WTC11 (cell line): Measurements from ENCODE around the gene CTXN3. TPM values are rescaled to one million over a fixed set of nuclear protein-coding genes. Genes with fewer than 3 reads are reported as not detected.

ENCODE experiments used
- ATAC-seq: fragments of 200-7000 bp; cut with Tn5 transposase; 2 replicates; pipeline ENCODE4 v1.10.0; 2021; ENCODE audit warnings: mild to moderate bottlenecking, moderate library complexity
- CTCF ChIA-PET: fragments of 300-600 bp; sonication (Branson Sonifier 250); formaldehyde crosslinking; loops from one replicate; lab custom pipeline; 2021; ENCODE audit warnings: antibody characterized with exemption; lab: Charles Lee
- POLR2A ChIA-PET: fragments of 350-600 bp; sonication (Branson Sonifier 250); formaldehyde crosslinking; loops from one replicate; lab custom pipeline; 2021; ENCODE audit warnings: antibody characterized with exemption; lab: Charles Lee
- DNase-seq: peaks from one replicate; pipeline ENCODE4 v3.0.0; 2021; ENCODE audit warnings: low spot score
- H3K27ac Mint-ChIP-seq: 2 replicates; pipeline ENCODE4 v1.8.0; 2021; ENCODE audit warnings: mixed read lengths
- H3K27me3 Mint-ChIP-seq: 2 replicates; pipeline ENCODE4 v1.8.0; 2021; ENCODE audit warnings: low read depth, mild to moderate bottlenecking, moderate library complexity, mixed read lengths
- H3K36me3 Mint-ChIP-seq: 2 replicates; pipeline ENCODE4 v1.8.0; 2021; ENCODE audit warnings: mixed read lengths
- H3K4me1 Mint-ChIP-seq: 2 replicates; pipeline ENCODE4 v1.8.0; 2022; ENCODE audit warnings: mixed read lengths
- H3K4me3 Mint-ChIP-seq: 2 replicates; pipeline ENCODE4 v1.8.0; 2021; ENCODE audit warnings: mild to moderate bottlenecking, moderate library complexity, mixed read lengths
- H3K9me3 Mint-ChIP-seq: 2 replicates; pipeline ENCODE4 v1.8.0; 2021; ENCODE audit warnings: mixed read lengths
- ESRRA ChIP-seq: sonication (generic); formaldehyde crosslinking; IDR thresholded peaks from 2 replicates; pipeline ENCODE4 v1.8.1; 2022; ENCODE audit warnings: mild to moderate bottlenecking, missing genetic modification reagents, borderline replicate concordance
- FOXP1 ChIP-seq: sonication (generic); formaldehyde crosslinking; IDR thresholded peaks from 2 replicates; pipeline ENCODE4 v1.8.0; 2022; ENCODE audit warnings: missing genetic modification reagents, mild to moderate bottlenecking, moderate library complexity, borderline replicate concordance
- NFE2L1 ChIP-seq: sonication (generic); formaldehyde crosslinking; IDR thresholded peaks from 2 replicates; pipeline ENCODE4 v1.8.1; 2023; ENCODE audit warnings: missing genetic modification reagents
- PRRX2 ChIP-seq: fragments of 250-450 bp; sonication (Bioruptor Pico); IDR thresholded peaks from 2 replicates; pipeline ENCODE4 v1.8.0; 2021; ENCODE audit warnings: mild to moderate bottlenecking
- ZNF121 ChIP-seq: sonication (generic); formaldehyde crosslinking; IDR thresholded peaks from 2 replicates; pipeline ENCODE4 v1.8.0; 2023; ENCODE audit warnings: missing genetic modification reagents
- ZNF138 ChIP-seq: sonication (generic); formaldehyde crosslinking; conservative IDR thresholded peaks from 2 replicates; pipeline ENCODE4 v1.8.1; 2022; ENCODE audit warnings: mild to moderate bottlenecking, moderate library complexity, missing genetic modification reagents
- ZNF396 ChIP-seq: fragments of 250-450 bp; sonication (Bioruptor Pico); IDR thresholded peaks from 2 replicates; pipeline ENCODE4 v1.8.0; 2021; ENCODE audit warnings: mild to moderate bottlenecking, moderate library complexity, borderline replicate concordance
- total RNA-seq: library from RNA; stranded (reverse); gene quantifications from 3 replicates; pipeline ENCODE4 v1.2.3, GENCODE V29; 2021
- TF ChIP-seq, protein P1 (sequence below): fragments of 250-450 bp; sonication (Bioruptor Pico); IDR thresholded peaks from 2 replicates; pipeline ENCODE4 v1.9.0; 2021; ENCODE audit warnings: moderate library complexity, mild to moderate bottlenecking, inconsistent platforms, borderline replicate concordance
- TF ChIP-seq, protein P2 (sequence below): sonication (generic); formaldehyde crosslinking; IDR thresholded peaks from 2 replicates; pipeline ENCODE4 v1.8.0; 2022; ENCODE audit warnings: mild to moderate bottlenecking, missing genetic modification reagents
- TF ChIP-seq, protein P3 (sequence below): sonication (generic); formaldehyde crosslinking; IDR thresholded peaks from 2 replicates; pipeline ENCODE4 v1.8.0; 2023; ENCODE audit warnings: missing genetic modification reagents
- TF ChIP-seq, protein P4 (sequence below): sonication (generic); formaldehyde crosslinking; IDR thresholded peaks from 2 replicates; pipeline ENCODE4 v1.8.1; 2022; ENCODE audit warnings: missing genetic modification reagents, borderline replicate concordance
- TF ChIP-seq, protein P5 (sequence below): sonication (generic); formaldehyde crosslinking; IDR thresholded peaks from 2 replicates; pipeline ENCODE4 v1.8.0; 2022; ENCODE audit warnings: mild to moderate bottlenecking, missing genetic modification reagents
- TF ChIP-seq, protein P6 (sequence below): sonication (generic); formaldehyde crosslinking; IDR thresholded peaks from 2 replicates; pipeline ENCODE4 v1.8.1; 2023; ENCODE audit warnings: mild to moderate bottlenecking, missing genetic modification reagents, borderline replicate concordance

The CTXN3 gene
- total RNA-seq, 1 experiment from 2014 or later: not detected

DNA sequence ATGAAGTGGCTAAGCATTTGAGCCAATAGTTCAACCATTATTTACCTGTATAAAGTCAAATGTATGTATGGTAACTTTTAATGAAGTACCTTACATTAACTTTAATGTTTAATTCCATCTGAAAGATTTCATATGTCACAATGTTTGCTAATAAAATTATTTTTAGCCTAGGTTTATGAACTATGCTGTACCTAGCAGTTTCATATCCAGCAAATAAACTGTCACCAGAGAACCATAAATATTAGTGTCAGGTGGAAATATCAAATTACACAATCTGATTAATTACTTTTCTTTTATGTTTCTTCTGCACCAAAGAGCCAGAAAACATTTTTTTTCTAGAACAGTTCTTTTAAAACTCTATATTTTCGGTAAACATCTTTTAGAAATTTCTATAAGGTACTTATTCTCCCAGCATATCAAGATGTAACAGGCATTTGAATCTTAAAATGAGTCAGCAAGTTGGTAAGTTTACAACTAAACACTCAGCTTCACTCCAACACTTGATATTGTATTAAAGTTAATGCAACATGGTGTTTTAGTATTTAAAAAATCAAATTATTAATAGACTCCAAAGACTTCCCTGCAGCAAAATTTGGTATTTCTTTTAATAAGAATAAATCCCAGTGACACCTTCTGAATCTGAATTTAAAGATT, 45.8 kb downstream of the CTXN3 start:
- Mint-ChIP-seq H3K4me1 (no peaks in the 10 kb centered on the region), H3K27ac (no peak overlapping the region), H3K27me3 (no peaks in the 10 kb centered on the region), H3K9me3 (peaks cover 6% of the 10 kb centered on the region), H3K4me3 (no peak overlapping the region), H3K36me3 (no peaks in the 10 kb centered on the region)
- ChIA-PET POLR2A (interaction anchor here (0.7 kb wide), 1 partner anchor 970 kb away, joined by 3 read pairs; no protein-coding TSS in a partner anchor), CTCF (no interaction called here)
- no peak for ATAC-seq
- no peak for DNase-seq
- TF ChIP-seq, protein P1, sequence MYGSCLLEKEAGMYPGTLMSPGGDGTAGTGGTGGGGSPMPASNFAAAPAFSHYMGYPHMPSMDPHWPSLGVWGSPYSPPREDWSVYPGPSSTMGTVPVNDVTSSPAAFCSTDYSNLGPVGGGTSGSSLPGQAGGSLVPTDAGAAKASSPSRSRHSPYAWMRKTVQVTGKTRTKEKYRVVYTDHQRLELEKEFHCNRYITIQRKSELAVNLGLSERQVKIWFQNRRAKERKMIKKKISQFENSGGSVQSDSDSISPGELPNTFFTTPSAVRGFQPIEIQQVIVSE (CRISPR knock-in tag): no peak
- TF ChIP-seq NFE2L1 (CRISPR knock-in tag) (no peak), ZNF121 (CRISPR knock-in tag) (no peak), ZNF138 (CRISPR knock-in tag) (no peak), PRRX2 (CRISPR knock-in tag) (no peak), ESRRA (CRISPR knock-in tag) (no peak), ZNF396 (CRISPR knock-in tag) (no peak)
- TF ChIP-seq, protein P2, sequence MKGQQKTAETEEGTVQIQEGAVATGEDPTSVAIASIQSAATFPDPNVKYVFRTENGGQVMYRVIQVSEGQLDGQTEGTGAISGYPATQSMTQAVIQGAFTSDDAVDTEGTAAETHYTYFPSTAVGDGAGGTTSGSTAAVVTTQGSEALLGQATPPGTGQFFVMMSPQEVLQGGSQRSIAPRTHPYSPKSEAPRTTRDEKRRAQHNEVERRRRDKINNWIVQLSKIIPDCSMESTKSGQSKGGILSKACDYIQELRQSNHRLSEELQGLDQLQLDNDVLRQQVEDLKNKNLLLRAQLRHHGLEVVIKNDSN (CRISPR knock-in tag): no peak
- TF ChIP-seq, protein P3, sequence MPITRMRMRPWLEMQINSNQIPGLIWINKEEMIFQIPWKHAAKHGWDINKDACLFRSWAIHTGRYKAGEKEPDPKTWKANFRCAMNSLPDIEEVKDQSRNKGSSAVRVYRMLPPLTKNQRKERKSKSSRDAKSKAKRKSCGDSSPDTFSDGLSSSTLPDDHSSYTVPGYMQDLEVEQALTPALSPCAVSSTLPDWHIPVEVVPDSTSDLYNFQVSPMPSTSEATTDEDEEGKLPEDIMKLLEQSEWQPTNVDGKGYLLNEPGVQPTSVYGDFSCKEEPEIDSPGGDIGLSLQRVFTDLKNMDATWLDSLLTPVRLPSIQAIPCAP (CRISPR knock-in tag): no peak

DNA sequence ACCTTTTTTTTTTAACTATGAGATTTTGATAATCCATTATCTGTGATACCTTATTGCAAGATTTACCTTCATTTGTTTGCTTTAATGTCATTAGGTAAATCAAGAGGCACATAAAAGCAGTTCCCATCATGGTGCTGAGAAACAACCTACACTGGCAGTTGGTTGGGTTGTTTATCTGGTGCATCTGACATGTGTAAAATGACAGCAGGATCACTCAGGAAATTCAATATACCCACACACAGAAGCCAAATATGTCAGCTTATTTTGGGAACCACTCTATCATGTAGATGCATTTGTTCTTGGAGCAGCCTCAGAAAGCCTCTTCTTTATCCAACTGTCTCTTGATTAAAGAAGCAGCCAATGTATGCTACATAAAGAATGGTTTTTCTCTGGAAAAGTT, 46.5 kb downstream of the CTXN3 start:
- H3K27me3 Mint-ChIP-seq: no peaks in the 10 kb centered on the region
- ChIA-PET POLR2A (no interaction called here), CTCF (no interaction called here)
- H3K36me3 Mint-ChIP-seq: no peaks in the 10 kb centered on the region
- no peaks in the 10 kb centered on the region for H3K4me1 Mint-ChIP-seq
- no peak overlapping the region for H3K27ac Mint-ChIP-seq
- H3K4me3 Mint-ChIP-seq: no peak overlapping the region
- TF ChIP-seq, protein P4, sequence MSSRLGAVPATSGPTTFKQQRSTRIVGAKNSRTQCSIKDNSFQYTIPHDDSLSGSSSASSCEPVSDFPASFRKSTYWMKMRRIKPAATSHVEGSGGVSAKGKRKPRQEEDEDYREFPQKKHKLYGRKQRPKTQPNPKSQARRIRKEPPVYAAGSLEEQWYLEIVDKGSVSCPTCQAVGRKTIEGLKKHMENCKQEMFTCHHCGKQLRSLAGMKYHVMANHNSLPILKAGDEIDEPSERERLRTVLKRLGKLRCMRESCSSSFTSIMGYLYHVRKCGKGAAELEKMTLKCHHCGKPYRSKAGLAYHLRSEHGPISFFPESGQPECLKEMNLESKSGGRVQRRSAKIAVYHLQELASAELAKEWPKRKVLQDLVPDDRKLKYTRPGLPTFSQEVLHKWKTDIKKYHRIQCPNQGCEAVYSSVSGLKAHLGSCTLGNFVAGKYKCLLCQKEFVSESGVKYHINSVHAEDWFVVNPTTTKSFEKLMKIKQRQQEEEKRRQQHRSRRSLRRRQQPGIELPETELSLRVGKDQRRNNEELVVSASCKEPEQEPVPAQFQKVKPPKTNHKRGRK (CRISPR knock-in tag): no peak
- TF ChIP-seq, protein P5, sequence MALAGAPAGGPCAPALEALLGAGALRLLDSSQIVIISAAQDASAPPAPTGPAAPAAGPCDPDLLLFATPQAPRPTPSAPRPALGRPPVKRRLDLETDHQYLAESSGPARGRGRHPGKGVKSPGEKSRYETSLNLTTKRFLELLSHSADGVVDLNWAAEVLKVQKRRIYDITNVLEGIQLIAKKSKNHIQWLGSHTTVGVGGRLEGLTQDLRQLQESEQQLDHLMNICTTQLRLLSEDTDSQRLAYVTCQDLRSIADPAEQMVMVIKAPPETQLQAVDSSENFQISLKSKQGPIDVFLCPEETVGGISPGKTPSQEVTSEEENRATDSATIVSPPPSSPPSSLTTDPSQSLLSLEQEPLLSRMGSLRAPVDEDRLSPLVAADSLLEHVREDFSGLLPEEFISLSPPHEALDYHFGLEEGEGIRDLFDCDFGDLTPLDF (CRISPR knock-in tag): no peak
- no peak for TF ChIP-seq FOXP1 (CRISPR knock-in tag)
- TF ChIP-seq, protein P6, sequence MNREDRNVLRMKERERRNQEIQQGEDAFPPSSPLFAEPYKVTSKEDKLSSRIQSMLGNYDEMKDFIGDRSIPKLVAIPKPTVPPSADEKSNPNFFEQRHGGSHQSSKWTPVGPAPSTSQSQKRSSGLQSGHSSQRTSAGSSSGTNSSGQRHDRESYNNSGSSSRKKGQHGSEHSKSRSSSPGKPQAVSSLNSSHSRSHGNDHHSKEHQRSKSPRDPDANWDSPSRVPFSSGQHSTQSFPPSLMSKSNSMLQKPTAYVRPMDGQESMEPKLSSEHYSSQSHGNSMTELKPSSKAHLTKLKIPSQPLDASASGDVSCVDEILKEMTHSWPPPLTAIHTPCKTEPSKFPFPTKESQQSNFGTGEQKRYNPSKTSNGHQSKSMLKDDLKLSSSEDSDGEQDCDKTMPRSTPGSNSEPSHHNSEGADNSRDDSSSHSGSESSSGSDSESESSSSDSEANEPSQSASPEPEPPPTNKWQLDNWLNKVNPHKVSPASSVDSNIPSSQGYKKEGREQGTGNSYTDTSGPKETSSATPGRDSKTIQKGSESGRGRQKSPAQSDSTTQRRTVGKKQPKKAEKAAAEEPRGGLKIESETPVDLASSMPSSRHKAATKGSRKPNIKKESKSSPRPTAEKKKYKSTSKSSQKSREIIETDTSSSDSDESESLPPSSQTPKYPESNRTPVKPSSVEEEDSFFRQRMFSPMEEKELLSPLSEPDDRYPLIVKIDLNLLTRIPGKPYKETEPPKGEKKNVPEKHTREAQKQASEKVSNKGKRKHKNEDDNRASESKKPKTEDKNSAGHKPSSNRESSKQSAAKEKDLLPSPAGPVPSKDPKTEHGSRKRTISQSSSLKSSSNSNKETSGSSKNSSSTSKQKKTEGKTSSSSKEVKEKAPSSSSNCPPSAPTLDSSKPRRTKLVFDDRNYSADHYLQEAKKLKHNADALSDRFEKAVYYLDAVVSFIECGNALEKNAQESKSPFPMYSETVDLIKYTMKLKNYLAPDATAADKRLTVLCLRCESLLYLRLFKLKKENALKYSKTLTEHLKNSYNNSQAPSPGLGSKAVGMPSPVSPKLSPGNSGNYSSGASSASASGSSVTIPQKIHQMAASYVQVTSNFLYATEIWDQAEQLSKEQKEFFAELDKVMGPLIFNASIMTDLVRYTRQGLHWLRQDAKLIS (CRISPR knock-in tag): no peak
- ATAC-seq: no peak
- peaks cover 6% of the 10 kb centered on the region for H3K9me3 Mint-ChIP-seq
- no peak for DNase-seq
